H1 (cell line): ENCODE data around the gene CCDC93. TPM values are rescaled to one million over a fixed set of nuclear protein-coding genes. Genes with fewer than 3 reads are reported as not detected.

ENCODE experiments used
- CTCF ChIA-PET: fragments of 300-600 bp; sonication (Branson Sonifier 250); formaldehyde crosslinking; loops from one replicate; lab custom pipeline; 2021; ENCODE audit not compliant: partially characterized antibody; lab: Charles Lee
- POLR2A ChIA-PET: fragments of 300-600 bp; sonication (Branson Sonifier 250); formaldehyde crosslinking; loops from one replicate; lab custom pipeline; 2021; ENCODE audit warnings: inconsistent platforms; ENCODE audit not compliant: partially characterized antibody; lab: Charles Lee
- DNase-seq, 2 experiments: peaks; one replicate each; pipeline versions ENCODE4 v3.0.0 to v3.0.0-alpha.2; 2010 to 2022; ENCODE audit warnings: low spot score in 2 of 2, low read depth in 1 of 2, mixed read lengths in 1 of 2
- FAIRE-seq: peaks from 2 replicates; lab custom pipeline; 2011; peaks lifted over from hg19 to GRCh38; lab: Jason Lieb, UNC
- H2AFZ ChIP-seq: 2 replicates; pipeline ENCODE4 v1.8.1; 2012; ENCODE audit warnings: low read length, inconsistent platforms
- H2AK5ac ChIP-seq: 2 replicates; pipeline ENCODE4 v1.6.1; 2013; ENCODE audit warnings: low read depth, low read length
- H2BK120ac ChIP-seq: replicated peaks from 2 replicates; pipeline ENCODE3; 2013; ENCODE audit warnings: low read depth, low read length, inconsistent platforms
- H2BK12ac ChIP-seq: 2 replicates; pipeline ENCODE4 v1.6.1; 2013; ENCODE audit warnings: low read depth, low read length
- H2BK15ac ChIP-seq: 2 replicates; pipeline ENCODE4 v1.6.1; 2013; ENCODE audit warnings: low read length
- H2BK20ac ChIP-seq: 2 replicates; pipeline ENCODE4 v1.6.1; 2013; ENCODE audit warnings: low read length
- H2BK5ac ChIP-seq: 2 replicates; pipeline ENCODE4 v1.6.1; 2013; ENCODE audit warnings: low read depth, low read length
- H3K14ac ChIP-seq: 2 replicates; pipeline ENCODE4 v1.6.1; 2013; ENCODE audit warnings: inconsistent platforms; ENCODE audit not compliant: insufficient read length
- H3K18ac ChIP-seq: 2 replicates; pipeline ENCODE4 v1.6.1; 2013; ENCODE audit warnings: low read length; ENCODE audit errors: extremely low read depth
- H3K23ac ChIP-seq: 2 replicates; pipeline ENCODE4 v1.6.1; 2013; ENCODE audit warnings: inconsistent platforms; ENCODE audit not compliant: insufficient read length
- H3K23me2 ChIP-seq: 2 replicates; pipeline ENCODE4 v1.6.1; 2013; ENCODE audit warnings: low read depth, low read length
- H3K27ac ChIP-seq: 2 replicates; pipeline ENCODE4 v1.6.1; 2011; ENCODE audit warnings: low read depth, low read length, inconsistent platforms
- H3K27me3 ChIP-seq, 4 experiments: replicated peaks in 1 of 4; 1 replicate in 1 of 4; 2 replicates in 3 of 4; pipeline versions ENCODE4 v1.6.1 to v1.8.1; 2011 to 2013; ENCODE audit warnings: low read length in 3 of 4, mild to moderate bottlenecking in 3 of 4, inconsistent platforms in 2 of 4, mixed read lengths in 2 of 4, moderate library complexity in 1 of 4; ENCODE audit not compliant: control insufficient read depth in 3 of 4, insufficient read depth in 3 of 4; ENCODE audit errors: extremely low read depth in 1 of 4
- H3K36me3 ChIP-seq, 4 experiments: 2 replicates each; pipeline versions ENCODE4 v1.6.1 to v1.8.1; 2011 to 2013; ENCODE audit warnings: mild to moderate bottlenecking in 4 of 4, low read length in 3 of 4, moderate library complexity in 2 of 4, control low read depth in 1 of 4, inconsistent platforms in 1 of 4; ENCODE audit not compliant: insufficient read depth in 4 of 4, control insufficient read depth in 2 of 4
- H3K4ac ChIP-seq: replicated peaks from 2 replicates; pipeline ENCODE3; 2013; ENCODE audit warnings: low read length, low read depth, mixed read lengths, inconsistent platforms; ENCODE audit not compliant: insufficient read length
- H3K4me1 ChIP-seq, 4 experiments: replicated peaks in 1 of 4; 1 replicate in 1 of 4; 2 replicates in 3 of 4; pipeline versions ENCODE4 v1.6.1 to v1.8.1; 2011 to 2013; ENCODE audit warnings: low read length in 3 of 4, inconsistent platforms in 2 of 4, mixed read lengths in 1 of 4; ENCODE audit not compliant: insufficient read depth in 4 of 4, control insufficient read depth in 3 of 4
- H3K4me2 ChIP-seq, 2 experiments: 2 replicates each; pipeline versions ENCODE4 v1.6.1 to v1.8.1; 2011 to 2013; ENCODE audit warnings: low read depth in 2 of 2, low read length in 2 of 2, control low read depth in 1 of 2, inconsistent platforms in 1 of 2, mild to moderate bottlenecking in 1 of 2; ENCODE audit not compliant: insufficient read depth in 1 of 2
- H3K4me3 ChIP-seq, 4 experiments: fragments of 200-600, 300-600 bp in 1 of 4; sonication (generic), shearing (Covaris generic), sonication (Bioruptor Twin) in 1 of 4; 2 replicates each; pipeline versions ENCODE4 v1.5.1 to v1.8.1; 2011 to 2016; ENCODE audit warnings: low read length in 4 of 4, low read depth in 3 of 4, control low read depth in 2 of 4, inconsistent platforms in 2 of 4, mild to moderate bottlenecking in 2 of 4, mixed read lengths in 1 of 4, moderate library complexity in 1 of 4; ENCODE audit not compliant: insufficient read depth in 2 of 4; ENCODE audit errors: extremely low read depth in 1 of 4
- H3K56ac ChIP-seq: replicated peaks from 2 replicates; pipeline ENCODE3; 2013; ENCODE audit warnings: low read depth, mild to moderate bottlenecking, mixed read lengths, low read length, inconsistent platforms; ENCODE audit not compliant: insufficient read length
- H3K79me1 ChIP-seq: 2 replicates; pipeline ENCODE4 v1.6.1; 2013; ENCODE audit warnings: low read depth, low read length, control low read depth
- H3K79me2 ChIP-seq, 2 experiments: 2 replicates each; pipeline versions ENCODE4 v1.6.1 to v1.8.1; 2012 to 2013; ENCODE audit warnings: low read length in 2 of 2, mild to moderate bottlenecking in 2 of 2, inconsistent platforms in 1 of 2; ENCODE audit not compliant: insufficient read depth in 2 of 2, control insufficient read depth in 1 of 2
- H3K9ac ChIP-seq, 4 experiments: replicated peaks in 1 of 4; 1 replicate in 1 of 4; 2 replicates in 3 of 4; pipeline versions ENCODE4 v1.6.1 to v1.8.1; 2011 to 2013; ENCODE audit warnings: low read depth in 3 of 4, low read length in 3 of 4, control low read depth in 2 of 4, mild to moderate bottlenecking in 2 of 4, moderate library complexity in 2 of 4, inconsistent platforms in 1 of 4; ENCODE audit errors: extremely low read depth in 1 of 4
- H3K9me3 ChIP-seq, 2 experiments: 2 replicates each; pipeline versions ENCODE4 v1.6.1 to v1.8.1; 2012 to 2013; ENCODE audit warnings: mild to moderate bottlenecking in 2 of 2, moderate library complexity in 2 of 2, control low read depth in 1 of 2, inconsistent platforms in 1 of 2, low read depth in 1 of 2, low read length in 1 of 2, mixed read lengths in 1 of 2; ENCODE audit not compliant: insufficient read depth in 2 of 2
- H4K20me1 ChIP-seq, 2 experiments: replicated peaks in 1 of 2; 2 replicates each; pipeline versions ENCODE3 to v1.8.1; 2011 to 2013; ENCODE audit warnings: inconsistent platforms in 2 of 2, low read length in 2 of 2, mild to moderate bottlenecking in 1 of 2; ENCODE audit not compliant: insufficient read depth in 2 of 2, control insufficient read depth in 1 of 2
- H4K5ac ChIP-seq: 2 replicates; pipeline ENCODE4 v1.6.1; 2013; ENCODE audit warnings: low read length, low read depth, mixed read lengths, inconsistent platforms; ENCODE audit not compliant: insufficient read length
- H4K8ac ChIP-seq: 2 replicates; pipeline ENCODE4 v1.8.0; 2013; ENCODE audit warnings: mild to moderate bottlenecking, moderate library complexity, low read length, inconsistent platforms; ENCODE audit not compliant: insufficient read depth; ENCODE audit errors: extremely low read depth
- H4K91ac ChIP-seq: replicated peaks from 2 replicates; pipeline ENCODE3; 2013; ENCODE audit warnings: low read length, mixed read lengths, inconsistent platforms; ENCODE audit not compliant: insufficient read length
- BRCA1 ChIP-seq: IDR thresholded peaks from 2 replicates; pipeline ENCODE4 v1.6.1; 2012; ENCODE audit warnings: low read depth, low read length, improper control_type of control experiment
- CHD1 ChIP-seq: IDR thresholded peaks from 2 replicates; pipeline ENCODE4 v1.6.1; 2012; ENCODE audit warnings: low read depth, low read length, improper control_type of control experiment
- GTF2F1 ChIP-seq: IDR thresholded peaks from 2 replicates; pipeline ENCODE4 v1.6.1; 2012; ENCODE audit warnings: low read depth, low read length, improper control_type of control experiment, borderline replicate concordance
- HDAC6 ChIP-seq: IDR thresholded peaks from one replicate; pipeline ENCODE4 v1.7.1; 2012; ENCODE audit warnings: low read depth, mild to moderate bottlenecking, inconsistent platforms, low read length, moderate library complexity
- NRF1 ChIP-seq: IDR thresholded peaks from 2 replicates; pipeline ENCODE4 v1.6.1; 2011; ENCODE audit warnings: mild to moderate bottlenecking, low read depth, low read length, improper control_type of control experiment
- PHF8 ChIP-seq: fragments of 200-600 bp; sonication (generic); conservative IDR thresholded peaks from 2 replicates; pipeline ENCODE4 v1.7.1; 2012; ENCODE audit warnings: low read depth, mild to moderate bottlenecking, inconsistent platforms, low read length, moderate library complexity
- POLR2A ChIP-seq, 2 experiments: IDR thresholded peaks; 1 replicate in 1 of 2; 2 replicates in 1 of 2; pipeline ENCODE4 v1.6.1; 2011; ENCODE audit warnings: low read depth in 2 of 2, low read length in 2 of 2, mild to moderate bottlenecking in 2 of 2; ENCODE audit errors: control extremely low read depth in 1 of 2
- POLR2AphosphoS5 ChIP-seq: IDR thresholded peaks from 2 replicates; pipeline ENCODE4 v1.6.1; 2011; ENCODE audit warnings: low read depth, low read length
- SAP30 ChIP-seq: fragments of 300-600 bp; sonication (generic); IDR thresholded peaks from 2 replicates; pipeline ENCODE4 v1.7.1; 2012; ENCODE audit warnings: low read length, moderate library complexity, mild to moderate bottlenecking, inconsistent platforms; ENCODE audit not compliant: insufficient read depth, insufficient replicate concordance
- SIX5 ChIP-seq: IDR thresholded peaks from 2 replicates; pipeline ENCODE4 v1.6.1; 2011; ENCODE audit warnings: mild to moderate bottlenecking, low read depth, low read length
- SP2 ChIP-seq: IDR thresholded peaks from 2 replicates; pipeline ENCODE4 v1.6.1; 2012; ENCODE audit warnings: mild to moderate bottlenecking, low read length, inconsistent platforms
- TAF1 ChIP-seq: IDR thresholded peaks from 2 replicates; pipeline ENCODE4 v1.6.1; 2011; ENCODE audit warnings: mild to moderate bottlenecking, low read depth, low read length
- USF2 ChIP-seq: IDR thresholded peaks from 2 replicates; pipeline ENCODE4 v1.6.1; 2011; ENCODE audit warnings: low read length, improper control_type of control experiment
- WGBS, 2 experiments: shearing (Covaris generic) in 1 of 2; methylation state at CpG; one replicate each; pipeline versions ENCODE4 v1.1.6 to v1.1.7; 2013 to 2015; ENCODE audit warnings: low lambda C conversion rate in 2 of 2, mixed read lengths in 2 of 2, inconsistent platforms in 1 of 2, low coverage in 1 of 2, missing lambda C conversion rate in 1 of 2; ENCODE audit not compliant: insufficient replicate concordance in 2 of 2, insufficient coverage in 1 of 2, insufficient read length in 1 of 2; ENCODE audit errors: extremely low coverage in 1 of 2, missing lambda C conversion rate in 1 of 2; 5-methylcytosine and 5-hydroxymethylcytosine counted together
- polyA plus RNA-seq, 7 experiments: library from polyadenylated mRNA; depleted of rRNA in 3 of 7; stranded (reverse) in 5 of 7; unstranded in 2 of 7; fragments of >200 nt in 5 of 7; fragments of 200-250 nt in 2 of 7; gene quantifications; 1 replicate in 5 of 7; 2 replicates in 1 of 7; 4 replicates in 1 of 7; pipeline versions ENCODE4 v1.2.1 to v1.2.3, GENCODE V29; 2011 to 2013; ENCODE audit warnings: missing spikeins in 2 of 7, mixed read lengths in 2 of 7
- total RNA-seq: library from RNA; stranded (reverse); fragmentation: NEBNext Ultra II Directional; extraction: Animal tissue kit (Norgen Biotek cat#: 25700); gene quantifications from 2 replicates; pipeline ENCODE4 v1.2.1, GENCODE V29; 2021

Gene CCDC93
- total and polyA plus RNA-seq, 2 of the 8 experiments (the other 6 are each of a cell fraction or from before 2014, with no cell fraction given), result 5.5 to 18.0 TPM

GRCh38 chr2:117967977-117968718 is 45.7 kb downstream of the CCDC93 start:
- no peak overlapping the region for H2BK12ac ChIP-seq
- H3K14ac ChIP-seq, result no peak overlapping the region
- H3K23me2 ChIP-seq, result no peaks in the 10 kb centered on the region
- no peak for DNase-seq
- no peak overlapping the region for H2BK120ac ChIP-seq
- no peaks in the 10 kb centered on the region for H3K79me1 ChIP-seq
- H4K91ac ChIP-seq, result no peak overlapping the region
- H3K23ac ChIP-seq, result no peak overlapping the region
- no peak overlapping the region for H4K5ac ChIP-seq
- no peaks in the 10 kb centered on the region for H4K20me1 ChIP-seq
- H3K4ac ChIP-seq, result no peak overlapping the region
- no peak overlapping the region for H3K4me2 ChIP-seq
- H3K9ac ChIP-seq, result no peak overlapping the region
- WGBS, 2 experiments, result 95% methylated on average over 4 of the region's 4 CpGs; no CpG with 5 or more reads in 1 of the 2 experiments
- H2BK15ac ChIP-seq, result no peak overlapping the region
- H3K27me3 ChIP-seq, result no peaks in the 10 kb centered on the region
- ChIA-PET POLR2A (interaction anchor here (1.2 kb wide), 1 partner anchor 126 kb away, joined by 3 read pairs; no protein-coding TSS in a partner anchor), CTCF (interaction anchor here (0.6 to 4.2 kb wide), 10 partner anchors 9 to 118 kb away, joined by 3 to 28 read pairs (median 5); no protein-coding TSS in a partner anchor)
- peaks cover 0 to 8% (median 2%) of the 10 kb centered on the region in 4 experiments; a peak in 3 of 8 replicates for H3K36me3 ChIP-seq
- no peaks in the 10 kb centered on the region for H3K4me1 ChIP-seq
- no peak overlapping the region for H3K4me3 ChIP-seq
- no peak overlapping the region for H4K8ac ChIP-seq
- H3K56ac ChIP-seq, result no peak overlapping the region
- no peak overlapping the region for H2BK20ac ChIP-seq
- H3K27ac ChIP-seq, result no peak overlapping the region
- FAIRE-seq, result no peak
- H3K79me2 ChIP-seq, result no peaks in the 10 kb centered on the region
- H3K18ac ChIP-seq, result no peak overlapping the region
- no peak overlapping the region for H2BK5ac ChIP-seq
- no peaks in the 10 kb centered on the region for H3K9me3 ChIP-seq
- no peak overlapping the region for H2AFZ ChIP-seq
- no peak overlapping the region for H2AK5ac ChIP-seq
- TF ChIP-seq TAF1 (no peak), HDAC6 (no peak), BRCA1 (no peak), GTF2F1 (no peak), SIX5 (no peak), PHF8 (no peak), NRF1 (no peak), POLR2A (IDR thresholded peaks at IDR 0.05; ENCODE audit: control extremely low read depth in 1 of 2, low read depth in 2 of 2, low read length in 2 of 2) (no peak), POLR2AphosphoS5 (no peak), USF2 (no peak), SP2 (no peak), CHD1 (no peak), SAP30 (no peak)
